Embryonic facial prominence (tissue), 1 donor: ENCODE data around the gene RNF208.

ENCODE experiments used
- DNase-seq: peaks from one replicate; pipeline ENCODE4 v3.0.0-alpha.2; 2016; ENCODE audit errors: extremely low spot score

The RNF208 gene

GRCh38 chr9:137214620-137215019 lies 7.4 kb downstream of the RNF208 start:
- no peak for DNase-seq

- no peak for DNase-seq
These were observed 8.6 kb downstream of the RNF208 start for GRCh38 chr9:137213160-137214060.

DNA sequence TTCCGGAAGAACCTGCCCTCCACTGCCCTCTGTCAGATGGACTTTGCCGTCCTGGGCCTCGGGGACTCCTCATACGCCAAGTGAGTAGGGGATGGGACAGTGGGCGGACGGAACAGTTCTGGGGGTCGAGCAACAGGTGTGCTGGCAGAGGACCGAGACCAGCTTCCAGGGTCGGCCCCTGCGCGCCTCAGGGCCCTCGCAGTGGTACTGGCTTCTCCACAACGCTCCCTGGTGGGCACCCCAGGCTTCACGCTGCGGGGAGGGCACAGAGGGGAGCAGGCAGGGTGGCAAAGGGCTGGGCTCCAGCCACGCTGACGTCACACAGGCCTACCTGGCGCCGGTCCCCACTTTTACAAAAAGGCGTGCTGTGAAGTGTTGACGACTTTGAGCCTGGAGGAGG lies 9.5 kb downstream of the RNF208 start:
- DNase-seq, result no peak

- no peak for DNase-seq
These were observed 10.5 kb downstream of the RNF208 start for GRCh38 chr9:137211532-137211931.

GRCh38 chr9:137206602-137207001 lies 15.4 kb downstream of the RNF208 start:
- no peak for DNase-seq

DNA sequence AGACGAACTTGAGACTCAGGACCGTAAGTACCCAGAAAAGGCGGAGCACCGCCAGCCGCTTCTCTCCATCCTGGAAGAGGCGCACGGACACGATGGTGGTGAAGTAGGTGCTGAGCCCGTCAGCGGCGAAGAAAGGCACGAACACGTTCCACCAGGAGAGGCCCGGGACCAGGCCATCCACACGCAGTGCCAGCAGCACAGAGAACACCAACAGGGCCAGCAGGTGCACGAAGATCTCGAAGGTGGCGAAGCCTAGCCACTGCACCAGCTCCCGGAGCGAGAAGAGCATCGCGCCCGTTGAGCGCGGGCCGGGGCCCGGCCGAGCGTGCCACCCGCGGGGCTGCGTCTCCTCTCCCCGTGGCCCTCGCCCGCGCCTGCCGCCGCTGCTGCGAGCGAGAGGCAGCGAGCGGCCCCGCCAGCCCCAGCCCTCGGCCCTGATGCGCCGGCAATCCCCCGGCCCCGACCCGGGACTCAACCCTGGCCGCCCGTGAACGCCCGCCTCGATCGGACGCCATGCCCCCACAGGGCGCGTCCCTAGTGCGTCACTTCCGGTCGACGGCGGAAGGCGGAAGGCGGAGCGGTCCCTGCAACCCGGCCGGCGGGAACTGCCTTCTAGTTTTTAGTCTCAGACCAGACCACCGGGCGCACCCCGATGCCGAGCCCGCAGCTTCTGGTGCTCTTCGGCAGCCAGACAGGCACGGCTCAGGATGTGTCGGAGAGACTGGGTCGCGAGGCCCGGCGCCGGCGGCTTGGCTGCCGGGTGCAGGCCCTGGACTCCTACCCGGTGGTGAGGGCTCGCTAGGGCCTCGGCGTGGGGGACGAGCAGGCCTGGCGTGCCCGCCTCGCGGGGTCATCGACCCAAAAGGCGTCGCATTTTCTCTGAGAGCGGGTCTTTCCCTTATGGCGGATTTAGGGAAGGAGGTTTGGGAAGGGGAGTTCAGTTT lies 16.6 kb downstream of the RNF208 start, which contains the start of the genes NDOR1 and TMEM203:
Gene NDOR1 (plus strand): TSS at position 575 of the 944 bp plus-strand sequence. CDS start 78 bp downstream, at position 653.
Gene TMEM203 (minus strand): TSS at position 523 of the 944 bp plus-strand sequence. CDS start 234 bp downstream, at position 289.
- DNase-seq, result peak; percentile 72

GRCh38 chr9:137204731-137205125 lies 17.3 kb downstream of the RNF208 start:
- DNase-seq, result no peak

- DNase-seq, result no peak
These were observed 19.1 kb downstream of the RNF208 start for GRCh38 chr9:137202966-137203365.

DNA sequence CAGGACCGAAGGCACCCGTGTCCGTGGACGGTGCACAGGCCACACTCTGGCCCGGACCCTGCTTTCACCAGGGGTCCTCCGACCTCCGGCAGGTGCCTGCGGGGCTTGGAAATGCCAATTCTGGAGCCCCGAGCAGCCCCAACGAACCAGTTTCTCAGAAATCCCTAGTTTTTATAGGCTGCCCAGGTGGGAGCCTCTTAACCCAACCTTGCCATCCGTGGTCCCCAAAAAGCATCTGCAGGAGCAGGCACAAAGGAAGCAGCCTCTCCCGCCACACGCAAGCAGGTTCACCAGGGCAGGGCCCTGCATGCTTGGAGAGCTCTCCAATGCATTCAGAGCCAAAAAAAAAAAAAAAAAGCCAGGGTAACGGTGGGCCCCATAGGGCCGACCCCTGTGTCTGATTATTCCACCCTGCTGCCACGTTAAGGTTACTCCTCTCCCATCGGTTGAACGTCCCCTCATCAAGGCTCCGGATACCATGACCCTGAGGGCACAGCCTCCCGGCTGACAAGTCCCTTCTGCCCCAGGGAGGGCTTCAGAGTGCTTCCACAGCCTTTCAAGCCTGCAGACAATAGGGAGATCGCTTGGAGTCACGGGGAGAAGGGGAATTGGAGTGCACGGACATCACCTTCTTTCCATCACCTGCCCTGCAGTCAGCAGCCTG lies 20.7 kb downstream of the RNF208 start:
- DNase-seq, result no peak

DNA sequence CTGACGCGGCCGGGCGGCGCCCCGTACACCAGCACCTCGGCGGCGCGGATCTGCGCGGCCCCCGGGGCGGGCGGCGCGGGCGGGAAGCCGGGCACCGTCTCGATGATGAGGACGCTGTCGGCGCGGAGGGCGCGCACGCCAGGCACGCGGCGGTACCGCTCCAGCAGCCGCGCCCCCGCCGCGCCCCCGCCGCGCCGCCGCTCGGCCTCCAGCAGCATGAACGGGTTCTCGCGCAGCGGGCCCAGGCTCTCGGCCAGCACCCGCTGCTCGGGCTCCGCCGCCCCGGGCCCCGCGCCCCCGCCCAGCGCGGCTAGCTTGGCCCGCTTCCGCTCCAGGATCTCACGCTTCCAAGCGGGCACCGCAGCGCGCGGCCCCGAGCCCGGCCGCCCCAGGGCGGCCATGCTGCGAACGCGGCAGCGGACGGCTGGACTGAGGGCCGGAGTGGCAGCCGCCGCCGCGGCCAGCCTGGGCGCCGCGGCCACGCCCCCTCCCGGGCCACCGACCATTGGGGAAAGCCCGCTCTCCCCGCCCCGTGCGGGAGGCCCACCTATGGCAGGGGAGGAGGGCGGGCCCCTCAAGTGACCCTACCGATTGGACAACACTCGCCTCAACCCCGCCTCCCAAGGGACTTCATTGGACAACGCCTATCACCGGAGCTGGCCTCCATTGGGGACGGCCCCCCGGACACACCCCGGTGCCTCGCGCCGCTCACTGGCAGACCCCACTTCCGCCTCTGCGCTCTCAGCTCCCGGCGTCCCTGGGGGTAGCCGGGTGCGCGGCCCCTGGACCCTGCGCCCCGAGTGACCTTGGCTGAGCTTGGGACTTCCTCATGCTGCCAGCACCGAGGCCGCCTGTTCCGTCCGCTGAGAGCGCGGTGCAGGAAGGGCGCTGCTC lies 21.5 kb downstream of the RNF208 start, which contains the start of gene TPRN:
Gene TPRN (minus strand): TSS at position 431 of the 894 bp plus-strand sequence. CDS start 30 bp downstream, at position 401.
- peak; percentile 91 for DNase-seq

DNA sequence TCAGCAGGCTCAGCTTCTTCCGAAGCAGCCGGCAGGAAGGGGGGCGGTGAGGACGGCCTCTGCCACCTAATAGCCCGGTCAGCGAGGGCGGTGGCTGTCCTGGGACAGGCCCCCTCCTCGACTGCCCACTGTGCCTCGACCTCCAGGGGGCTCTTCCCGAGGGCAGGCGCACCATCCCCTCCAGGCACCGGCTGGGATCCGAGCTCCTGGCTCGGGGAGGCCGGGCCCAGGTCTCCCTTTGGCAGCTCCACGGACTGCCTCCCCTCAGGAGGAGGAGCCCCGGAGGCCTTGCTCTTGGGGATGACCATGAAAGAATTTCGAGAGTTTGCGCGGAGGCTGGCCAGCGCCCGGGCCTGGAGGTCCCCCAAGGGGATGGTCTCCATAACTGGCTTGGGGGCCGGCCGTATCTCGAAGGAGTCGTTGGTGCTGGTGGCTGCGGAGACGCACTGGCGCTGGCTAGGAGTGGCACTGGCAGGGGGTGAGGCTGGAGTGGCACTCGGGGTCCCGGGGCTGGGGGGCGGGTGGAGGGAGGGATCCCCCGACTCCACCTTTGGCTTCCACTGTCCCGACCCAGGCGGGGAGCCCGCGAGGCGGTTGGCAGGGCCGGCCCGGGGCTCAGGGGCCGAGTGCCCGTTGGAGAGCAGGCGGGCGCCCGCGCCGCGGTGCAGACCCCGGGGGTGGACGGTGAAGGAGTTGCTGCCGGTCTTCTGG lies 22.5 kb downstream of the RNF208 start:
- DNase-seq, result no peak

GRCh38 chr9:137198902-137199283 lies 23.1 kb downstream of the RNF208 start:
- no peak for DNase-seq

GRCh38 chr9:137198051-137198901 lies 23.8 kb downstream of the RNF208 start:
- DNase-seq, result no peak

GRCh38 chr9:137195525-137196220 lies 26.4 kb downstream of the RNF208 start:
- DNase-seq, result no peak

DNA sequence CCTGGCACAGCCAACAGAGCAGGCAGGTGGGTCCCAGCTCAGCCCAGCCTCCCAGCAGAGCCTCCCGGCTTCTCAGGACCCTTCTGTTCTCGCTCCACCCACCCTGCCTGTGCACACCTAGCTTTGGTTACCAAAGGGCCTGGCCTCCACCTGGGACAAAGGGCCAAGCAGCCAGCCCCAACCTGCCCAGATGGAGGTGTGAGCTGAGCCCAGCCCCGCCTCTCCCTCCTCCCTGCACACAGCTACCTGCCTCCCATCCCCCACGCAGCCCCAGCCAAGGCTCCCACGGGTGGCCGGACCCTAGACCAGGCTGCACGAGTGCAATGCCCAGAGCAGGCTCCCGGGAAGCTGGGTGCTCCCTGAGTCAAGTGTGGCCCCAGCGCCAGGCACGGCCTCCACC lies 27.1 kb downstream of the RNF208 start:
- no peak for DNase-seq

GRCh38 chr9:137194388-137194787 lies 27.7 kb downstream of the RNF208 start:
- DNase-seq, result no peak

- no peak for DNase-seq
These were observed 28.3 kb downstream of the RNF208 start for GRCh38 chr9:137193771-137194170.

GRCh38 chr9:137192859-137193258 lies 29.2 kb downstream of the RNF208 start:
- DNase-seq, result no peak
